HG03095 (cell line): ENCODE results near the gene ATOSB.
A peak's percentile ranks its signal among the peaks of the same experiment; 100 is the strongest.
"Not testable (repeated sequence)": the region's sequence is repeated elsewhere in the genome, so short reads cannot be mapped to it uniquely, and the experiment has no call there.

Source experiments
- ATAC-seq: cut with Tn5 transposase; IDR thresholded peaks from one replicate; pipeline ENCODE4 v1.9.1; 2021; ENCODE audit warnings: moderate library complexity; ENCODE audit not compliant: unreplicated experiment

Gene ATOSB, protein sequence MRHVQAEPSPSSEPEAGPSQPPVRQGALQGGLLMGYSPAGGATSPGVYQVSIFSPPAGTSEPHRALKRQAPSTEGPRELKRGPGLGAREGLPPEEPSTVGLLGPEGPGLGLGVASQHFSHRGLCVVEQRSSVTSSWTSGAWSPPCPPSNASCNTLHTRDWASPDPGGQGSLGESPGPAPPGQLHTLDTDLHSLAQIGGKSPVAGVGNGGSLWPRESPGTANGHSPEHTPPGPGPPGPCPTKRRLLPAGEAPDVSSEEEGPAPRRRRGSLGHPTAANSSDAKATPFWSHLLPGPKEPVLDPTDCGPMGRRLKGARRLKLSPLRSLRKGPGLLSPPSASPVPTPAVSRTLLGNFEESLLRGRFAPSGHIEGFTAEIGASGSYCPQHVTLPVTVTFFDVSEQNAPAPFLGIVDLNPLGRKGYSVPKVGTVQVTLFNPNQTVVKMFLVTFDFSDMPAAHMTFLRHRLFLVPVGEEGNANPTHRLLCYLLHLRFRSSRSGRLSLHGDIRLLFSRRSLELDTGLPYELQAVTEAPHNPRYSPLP

DNA sequence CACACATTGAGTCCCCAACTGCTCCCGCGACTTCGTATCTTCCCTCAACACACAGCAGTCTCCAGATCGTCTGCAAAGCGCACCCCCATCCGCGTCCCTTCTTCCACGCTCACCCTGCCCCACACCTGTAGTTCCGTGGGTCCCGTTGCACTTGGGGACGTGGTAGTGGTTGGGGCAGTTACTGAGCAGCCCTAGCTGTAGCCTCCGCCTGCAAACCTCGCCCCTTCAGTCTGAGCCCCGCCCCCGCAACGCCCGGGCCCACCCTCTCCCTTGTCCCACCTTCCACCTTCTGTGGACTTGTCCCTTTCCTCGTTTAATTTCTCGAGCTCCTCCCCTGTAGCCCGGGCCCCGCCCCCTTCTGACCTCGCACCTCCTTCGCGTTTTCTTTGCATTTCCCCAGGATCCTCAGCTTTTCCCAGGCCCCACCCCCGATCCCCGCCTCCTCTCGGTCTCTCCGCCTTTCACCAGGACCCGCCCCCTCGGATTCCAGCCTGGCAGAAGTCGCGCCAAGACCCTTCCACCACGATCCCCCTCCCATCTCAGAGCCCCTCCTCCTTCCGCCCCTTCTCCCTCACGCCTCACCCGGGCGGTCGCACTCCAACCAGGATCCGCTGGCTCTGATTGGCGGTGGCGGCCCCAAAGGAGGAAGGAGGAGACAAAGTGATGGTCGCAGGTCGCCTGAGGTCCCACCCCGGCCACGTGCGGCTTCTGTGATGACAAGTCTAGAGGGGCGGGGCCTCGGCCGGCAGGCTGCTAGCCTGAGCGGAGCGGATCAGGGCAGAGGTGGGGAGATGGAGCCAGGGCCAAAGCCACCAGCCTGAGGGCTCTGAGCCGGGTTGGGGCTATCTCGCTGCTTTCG, at the start of gene ATOSB:
Gene ATOSB, minus strand, starts transcription at position 183 of the 859 bp plus-strand sequence. CDS start 7,588 bp downstream, outside the sequence.
- peak; percentile 53 for ATAC-seq

DNA sequence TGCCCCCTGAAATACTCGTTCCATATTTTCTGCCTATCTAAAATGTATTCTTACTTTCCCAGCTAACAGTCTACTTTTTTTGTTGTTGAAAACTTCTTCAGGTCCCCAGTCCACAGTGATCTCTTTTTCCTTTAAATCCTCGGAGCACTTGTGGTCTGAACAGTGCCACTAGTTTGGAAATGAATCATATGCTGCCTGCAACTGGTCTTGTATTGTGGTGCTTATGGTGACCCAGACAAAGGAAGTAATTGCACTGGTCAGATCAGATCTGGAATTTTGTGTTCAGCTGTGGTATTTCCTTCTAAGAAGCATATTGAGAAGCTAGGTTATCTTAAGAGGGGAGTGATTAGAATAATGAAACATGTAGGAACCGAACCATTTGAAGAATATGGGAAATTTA, 49.0 kb upstream of the ATOSB start:
- no peak for ATAC-seq

DNA sequence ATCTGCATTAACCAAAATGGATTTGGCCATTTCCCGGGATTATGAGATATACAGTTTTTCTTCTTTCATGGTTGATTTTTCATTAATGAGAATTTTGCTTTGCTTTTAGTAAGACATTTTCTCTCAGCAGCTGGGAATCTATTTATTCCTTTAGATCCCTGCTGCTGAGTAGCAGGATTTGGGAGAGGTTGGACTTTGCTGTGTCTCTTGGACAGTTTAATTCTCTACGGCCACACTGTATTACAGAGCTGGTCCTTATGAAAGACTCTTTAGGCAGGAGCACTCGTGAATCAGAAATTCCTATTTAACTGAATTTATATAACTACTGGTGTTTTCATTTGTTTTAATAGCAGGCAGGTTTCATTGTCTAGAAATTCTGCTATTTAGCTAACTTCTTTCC, 47.8 kb upstream of the ATOSB start:
- ATAC-seq, result no peak

DNA sequence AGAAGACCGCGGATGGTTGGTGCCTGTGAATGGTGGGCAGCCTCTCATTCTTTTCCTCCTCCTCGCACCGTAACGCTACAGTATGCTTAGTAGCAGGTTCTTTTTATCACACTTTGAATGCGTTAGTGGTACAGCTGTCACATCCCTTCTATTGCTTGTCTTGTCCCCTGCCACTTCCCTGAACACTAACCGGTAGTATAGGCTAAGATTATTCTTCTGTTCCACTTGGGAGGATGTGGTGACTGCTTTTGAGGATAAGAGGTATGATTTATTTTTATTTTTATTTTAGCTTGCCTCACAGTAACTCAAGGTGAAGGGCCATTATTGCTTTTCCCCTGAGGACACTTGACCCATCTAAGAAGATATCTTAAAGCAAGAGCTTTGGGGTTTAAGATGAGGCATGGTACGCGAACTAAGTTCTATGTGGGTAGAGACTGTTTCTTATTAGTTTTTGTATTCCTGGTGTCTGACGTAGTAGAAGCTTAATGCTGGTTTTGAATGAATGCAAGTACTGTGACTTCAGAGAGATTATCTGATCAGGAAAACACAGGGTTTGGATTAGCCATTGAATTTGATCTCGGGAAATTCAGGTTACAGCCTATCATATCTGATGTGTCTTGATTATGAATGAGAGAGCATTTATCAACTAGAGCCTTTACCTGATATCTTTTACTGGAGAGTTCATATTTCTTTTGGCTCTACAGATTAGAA, 47.1 kb upstream of the ATOSB start:
- no peak for ATAC-seq

DNA sequence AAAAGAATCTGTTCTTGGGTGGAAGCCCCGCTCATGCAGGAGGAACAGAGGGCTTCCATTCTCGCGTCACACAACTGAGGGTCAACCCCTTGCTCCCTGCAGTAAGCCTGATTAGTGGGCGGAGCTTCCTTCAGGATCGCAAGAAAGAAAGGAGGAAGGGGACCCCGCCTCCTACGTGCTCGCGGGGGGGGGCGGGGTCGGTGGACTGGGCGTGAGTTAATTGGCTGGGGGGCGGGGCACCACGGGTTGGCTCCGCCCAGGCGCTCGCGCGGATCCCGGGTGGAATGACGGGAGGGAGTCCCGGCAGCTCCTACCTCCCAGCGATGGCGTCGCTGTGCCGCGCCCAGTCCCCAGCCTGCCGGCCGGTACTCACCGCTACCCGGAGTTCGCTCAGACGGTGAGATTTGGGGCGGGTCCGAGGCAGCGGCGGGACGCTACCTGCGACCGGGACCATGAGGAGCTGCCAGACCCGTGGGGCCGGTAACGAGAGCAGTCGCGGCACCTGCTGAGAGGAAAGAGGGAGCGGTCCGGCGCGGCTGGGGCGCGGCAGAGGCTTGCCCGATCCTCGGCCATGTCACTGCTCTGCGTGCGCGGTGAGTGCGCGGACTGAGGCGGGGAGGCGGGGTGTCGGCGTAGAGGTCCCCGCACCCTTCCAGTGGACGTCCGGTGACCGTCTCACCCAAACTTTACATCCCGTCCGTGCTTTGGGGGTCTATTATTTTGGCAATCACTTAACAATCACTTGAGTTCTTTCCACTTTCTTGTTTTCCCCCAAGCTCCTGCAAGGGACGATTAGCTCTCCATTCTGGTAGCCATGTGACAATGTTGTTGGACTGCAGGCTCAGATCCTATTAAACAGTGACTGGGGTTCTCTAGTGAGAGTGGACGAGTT, 46.3 kb upstream of the ATOSB start, which contains the start of gene UNC13B:
Gene UNC13B, plus strand, starts transcription at position 297 of the 892 bp plus-strand sequence. Its CDS starts 275 bp downstream, at position 572.
- ATAC-seq, result peak; percentile 63

DNA sequence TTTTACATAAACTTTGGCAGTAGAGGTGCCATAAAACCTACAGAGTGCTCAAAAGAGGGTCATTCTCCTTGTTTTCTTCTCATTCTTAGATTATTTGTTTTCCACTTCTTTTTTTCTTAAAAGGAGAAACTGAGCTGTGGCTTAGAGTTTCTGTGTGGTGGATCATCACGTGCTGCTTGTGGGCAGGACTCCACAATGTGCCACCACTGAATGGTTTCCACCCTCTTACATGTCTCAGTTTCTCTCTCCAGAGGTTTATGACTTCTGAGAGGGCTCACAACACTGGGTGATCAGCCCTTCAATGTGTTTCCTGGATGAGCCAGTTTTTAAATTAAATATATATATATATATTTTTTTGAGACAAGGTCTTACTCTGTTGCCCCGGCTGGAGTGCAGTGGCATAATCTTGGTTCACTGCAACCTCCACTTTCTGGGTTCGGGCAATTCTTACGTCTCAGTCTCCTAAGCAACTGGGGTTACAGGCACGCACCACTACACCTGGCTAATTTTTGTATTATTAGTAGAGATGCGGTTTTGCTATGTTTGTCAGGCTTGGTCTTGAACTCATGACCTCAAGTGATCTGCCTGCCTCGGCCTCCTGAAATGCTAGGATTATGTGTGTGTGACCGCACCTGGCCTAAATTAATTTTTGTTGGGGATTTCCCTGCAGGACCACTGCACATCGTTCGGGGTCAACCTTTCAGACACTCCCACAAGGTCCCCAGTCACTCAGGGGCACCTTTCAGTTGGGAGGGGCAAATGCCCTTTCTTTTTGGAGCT, 43.0 kb upstream of the ATOSB start:
- ATAC-seq, result no peak

DNA sequence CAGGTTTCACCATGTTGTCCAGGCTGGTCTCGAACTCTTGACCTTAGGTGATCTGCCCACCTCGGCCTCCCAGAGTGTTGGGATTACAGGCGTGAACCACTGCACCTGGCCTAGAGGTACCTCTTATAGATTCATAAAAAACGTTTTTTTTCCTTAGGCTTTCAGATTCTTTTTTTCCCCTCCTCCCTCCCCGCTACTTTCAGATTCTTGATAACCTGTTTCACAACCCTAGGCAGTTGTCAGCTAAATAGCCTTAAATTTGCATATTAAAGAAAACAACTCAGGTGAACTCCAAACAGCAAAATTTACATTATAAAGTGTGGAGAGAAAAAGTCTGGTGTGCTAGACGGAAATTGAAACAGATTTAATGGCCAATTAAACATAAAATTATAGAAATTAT, 42.2 kb upstream of the ATOSB start:
- not testable (repeated sequence) for ATAC-seq

DNA sequence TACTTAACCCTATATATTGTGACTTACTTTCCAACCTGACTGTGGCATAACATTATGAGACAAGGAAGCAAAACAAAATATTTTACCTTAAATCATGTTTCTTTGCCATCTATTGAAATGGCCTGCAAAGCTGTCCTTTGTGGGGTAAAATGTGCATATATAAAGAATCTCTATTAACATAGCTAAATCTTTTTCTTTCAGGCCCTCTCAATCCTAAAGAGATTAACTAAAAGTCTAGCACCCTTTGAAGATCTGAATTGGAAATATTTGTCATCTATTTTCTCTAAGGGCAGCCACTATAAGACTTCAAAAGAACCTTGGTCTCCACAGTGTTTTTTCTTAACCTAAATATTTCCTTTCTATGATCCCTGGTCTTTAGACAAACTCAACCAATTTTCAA, 41.1 kb upstream of the ATOSB start:
- no peak for ATAC-seq

DNA sequence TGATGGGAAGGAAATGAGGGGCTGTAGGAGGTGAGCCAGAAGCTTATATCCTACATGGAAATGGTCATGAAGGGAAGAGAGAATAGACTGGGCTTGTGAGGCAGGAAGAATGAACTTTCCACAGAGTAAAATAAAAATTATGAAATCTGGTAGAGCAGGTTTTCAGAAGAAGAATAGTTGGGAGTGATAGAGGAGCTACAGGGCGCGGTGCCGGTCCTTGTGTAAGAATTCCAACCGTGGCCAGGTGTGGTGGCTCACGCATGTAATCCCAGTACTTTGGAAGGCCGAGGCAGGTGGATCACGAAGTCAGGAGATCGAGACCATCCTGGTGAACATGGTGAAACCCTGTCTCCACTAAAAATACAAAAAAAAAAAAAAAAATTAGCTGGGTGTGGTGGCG, 37.3 kb upstream of the ATOSB start:
- ATAC-seq, result no peak

DNA sequence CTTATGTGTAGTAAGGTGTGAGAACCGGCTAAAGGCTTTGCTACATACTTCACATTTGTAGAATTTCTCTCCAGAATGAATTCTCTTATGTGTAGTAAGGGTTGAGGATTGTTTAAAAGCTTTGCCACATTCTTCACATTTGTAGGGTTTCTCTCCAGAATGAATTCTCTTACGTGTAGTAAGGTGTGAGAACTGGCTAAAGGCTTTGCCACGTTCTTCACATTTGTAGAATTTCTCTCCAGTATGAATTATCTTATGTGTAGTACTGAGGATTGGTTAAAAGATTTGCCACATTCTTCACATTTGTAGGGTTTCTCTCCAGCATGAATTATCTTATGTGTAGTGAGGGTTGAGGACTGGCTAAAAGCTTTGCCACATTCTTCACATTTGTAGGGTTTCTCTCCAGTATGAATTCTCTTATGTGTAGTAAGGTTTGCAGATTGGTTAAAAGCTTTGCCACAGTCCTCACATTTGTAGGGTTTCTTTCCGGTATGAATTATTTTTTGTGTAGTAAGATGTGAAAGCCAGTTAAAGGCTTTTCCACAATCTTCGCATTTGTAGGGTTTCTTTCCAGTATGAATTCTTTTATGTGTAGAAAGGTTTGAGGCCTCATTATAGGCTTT, 32.4 kb upstream of the ATOSB start:
- ATAC-seq, result not testable (repeated sequence)

DNA sequence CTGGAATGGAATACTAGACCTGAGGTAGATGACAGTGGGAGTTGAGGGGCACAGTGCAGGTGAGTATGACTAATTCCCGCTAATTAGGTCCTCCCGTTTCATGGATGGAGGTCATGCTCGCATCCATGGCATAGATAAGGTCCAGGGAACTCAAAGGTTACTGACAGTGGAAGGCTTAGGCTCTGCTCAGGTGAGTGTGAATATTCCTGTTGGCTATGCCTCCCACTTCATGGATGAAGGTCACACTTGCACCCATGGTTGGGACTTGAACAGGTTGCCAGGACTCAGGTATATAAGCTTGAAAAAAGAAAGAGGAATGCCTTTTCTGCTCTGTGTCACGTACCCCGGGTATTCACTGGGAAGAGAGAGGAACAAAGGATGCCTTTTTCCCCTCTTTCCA, 26.4 kb upstream of the ATOSB start:
- no peak for ATAC-seq

DNA sequence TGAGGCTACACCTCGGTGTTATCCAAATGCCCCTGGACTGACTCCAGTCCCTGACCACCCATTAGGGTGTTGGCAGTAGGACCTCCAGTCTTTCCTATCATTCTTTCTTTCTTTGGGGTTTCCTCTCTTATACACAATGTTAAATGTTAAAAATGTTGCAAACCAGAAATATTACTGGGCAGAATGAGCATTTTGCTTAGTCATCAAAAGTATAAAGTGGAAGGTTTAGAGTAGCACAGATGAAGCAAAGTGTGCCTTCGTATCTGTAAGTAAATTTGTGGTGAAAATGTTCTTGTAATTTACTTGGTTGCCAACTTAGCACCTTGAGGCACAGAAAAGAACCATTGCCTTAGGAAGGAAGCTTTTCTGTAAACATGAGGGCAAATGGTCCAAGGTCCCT, 24.4 kb upstream of the ATOSB start:
- ATAC-seq, result no peak

DNA sequence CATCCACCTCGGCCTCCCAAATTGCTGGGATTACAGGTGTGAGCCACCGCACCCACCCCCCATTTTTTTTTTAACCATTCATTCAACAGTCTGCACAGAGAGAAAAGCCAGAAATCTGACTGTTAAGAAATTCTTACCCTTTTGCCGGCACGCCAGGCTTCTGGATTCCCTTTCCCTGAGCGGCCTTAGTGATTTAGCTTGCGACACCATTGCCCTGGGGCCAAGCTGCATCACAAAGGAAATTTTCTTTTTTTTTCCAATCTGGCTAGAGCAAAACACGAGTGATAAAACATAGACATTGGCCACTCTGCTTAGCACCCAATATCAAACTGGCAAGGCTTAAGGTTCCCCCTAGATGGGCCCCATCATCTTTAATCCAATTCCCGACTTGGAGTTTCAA, 21.2 kb upstream of the ATOSB start:
- no peak for ATAC-seq

DNA sequence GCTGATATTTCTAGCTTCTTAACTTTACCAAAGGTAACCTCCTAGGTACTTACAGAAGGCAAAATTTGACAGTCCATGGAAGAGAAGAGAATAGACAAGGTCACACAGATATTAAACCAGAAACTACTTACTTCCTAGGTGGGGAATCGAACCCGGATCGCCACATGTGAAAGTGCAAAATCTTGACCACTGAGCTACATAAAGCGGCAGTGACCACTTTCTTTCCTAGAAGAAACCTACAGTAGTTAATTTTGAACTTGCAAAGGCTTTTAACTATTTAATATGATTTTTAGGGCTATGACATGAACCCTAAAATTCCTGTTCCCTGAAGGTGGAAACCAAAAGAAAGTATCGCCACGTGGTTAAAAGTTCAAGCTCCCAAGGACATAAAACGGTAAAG, 20.3 kb upstream of the ATOSB start:
- ATAC-seq, result no peak

DNA sequence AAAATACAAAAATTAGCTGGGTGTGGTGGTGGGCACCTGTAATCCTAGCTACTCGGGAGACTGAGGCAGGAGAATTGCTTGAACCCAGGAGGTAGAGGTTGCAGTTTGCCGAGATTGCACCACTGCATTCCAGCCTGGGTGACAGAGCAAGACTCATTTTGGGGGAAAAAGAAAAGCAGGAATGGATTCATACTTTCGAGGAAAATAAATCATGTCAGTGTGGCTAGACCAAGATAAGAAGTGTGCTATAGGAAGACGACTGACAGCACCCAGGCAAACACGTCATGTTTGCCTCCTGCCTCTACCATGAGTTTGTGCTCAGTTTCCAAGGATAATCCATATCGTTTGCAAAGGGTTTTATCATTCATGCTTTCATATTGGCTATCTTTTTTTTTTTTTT, 19.3 kb upstream of the ATOSB start:
- ATAC-seq, result no peak

DNA sequence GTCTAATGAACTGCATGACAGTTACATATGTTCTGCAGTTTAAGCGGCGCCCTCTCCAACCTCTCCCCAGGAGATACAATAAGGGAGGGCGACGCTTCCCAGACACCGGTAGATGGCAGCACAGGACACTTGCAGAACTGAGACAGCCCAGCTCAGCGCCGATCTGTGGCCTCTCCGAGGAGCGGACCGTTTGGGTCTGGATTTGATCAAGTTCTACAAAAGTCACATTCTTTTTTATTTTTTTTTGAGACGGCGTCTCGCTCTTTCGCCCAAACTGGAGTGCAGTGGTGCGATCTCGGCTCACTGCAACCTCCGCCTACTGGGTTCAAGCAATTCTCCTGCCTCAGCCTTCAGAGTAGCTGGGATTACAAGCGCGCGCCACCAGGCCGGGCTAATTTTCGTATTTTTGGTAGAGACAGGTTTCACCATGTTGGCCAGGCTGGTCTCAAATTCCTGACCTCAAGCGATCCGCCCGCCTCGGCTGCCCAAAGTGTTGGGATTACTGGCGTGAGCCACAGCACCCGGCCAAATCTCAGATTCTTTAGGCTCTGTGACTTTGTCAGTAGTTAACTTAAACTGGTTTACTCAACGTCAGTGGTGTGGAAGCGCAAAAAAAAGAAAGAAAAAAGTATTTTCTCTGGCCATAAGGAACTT, 1.4 kb upstream of the ATOSB start:
- peak; percentile 33 for ATAC-seq

DNA sequence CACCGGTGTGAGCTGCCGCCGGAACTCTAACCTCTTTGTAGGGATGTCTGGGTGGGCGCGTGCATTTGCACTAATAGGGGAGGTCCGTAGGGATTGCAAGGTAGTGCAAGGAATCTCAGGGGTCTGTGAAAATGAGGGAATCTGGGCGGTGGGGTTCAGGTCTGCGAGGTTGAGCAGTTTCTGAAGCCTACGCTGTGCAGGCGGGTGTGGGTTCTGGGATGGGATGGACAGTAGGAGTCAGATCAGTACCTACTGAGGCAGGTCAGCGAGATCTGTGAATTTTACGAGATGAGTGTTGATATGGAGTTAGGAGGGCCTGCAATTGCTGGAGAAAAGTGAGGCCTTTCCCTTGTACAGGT, 856 bp upstream of the ATOSB start:
- no peak for ATAC-seq

DNA sequence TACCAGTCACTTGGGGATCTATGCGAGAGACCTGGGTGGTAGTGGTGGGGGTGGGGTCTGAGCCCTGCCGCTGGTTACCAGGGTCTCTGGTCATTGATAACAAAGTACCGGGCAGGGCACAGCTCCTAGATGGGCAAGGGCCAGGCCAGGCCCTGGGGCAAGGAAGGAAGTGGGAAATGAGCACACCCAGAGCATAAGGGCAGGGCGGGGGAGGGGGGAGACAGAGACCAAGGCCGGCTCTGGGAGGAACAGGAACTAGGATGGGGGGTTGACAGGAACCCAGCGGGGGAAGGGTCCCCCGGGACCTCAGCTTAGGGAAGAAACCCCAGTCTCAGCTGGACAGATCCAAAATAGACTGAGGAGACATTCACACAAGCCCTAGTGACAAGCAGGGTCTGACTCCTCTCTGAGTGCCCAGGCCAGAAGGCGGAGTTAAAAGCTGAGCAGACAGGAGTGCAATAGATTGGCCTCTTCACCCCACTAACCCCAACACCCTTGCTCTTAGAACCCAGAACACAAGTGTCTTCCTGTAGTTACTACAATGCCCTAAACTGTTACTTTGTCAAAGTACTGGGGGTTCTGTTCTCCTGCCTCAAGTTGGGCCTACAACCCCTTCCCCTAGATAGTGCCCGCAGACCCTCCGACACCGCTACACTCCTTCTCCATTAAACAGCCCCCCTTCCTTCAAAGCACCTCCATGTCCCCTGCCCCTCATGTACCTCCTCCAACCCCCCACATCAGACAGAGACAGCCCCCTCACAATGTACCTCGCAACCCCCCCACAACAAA, 628 bp downstream of the ATOSB start:
- ATAC-seq, result no peak
